GM18505 (cell line): ENCODE data around the gene S100A8.
"Not testable (repeated sequence)": the region's sequence is repeated elsewhere in the genome, so short reads cannot be mapped to it uniquely, and the experiment has no call there.

Experiments
- ATAC-seq: cut with Tn5 transposase; IDR thresholded peaks from one replicate; pipeline ENCODE4 v1.9.1; 2021; ENCODE audit not compliant: unreplicated experiment
- POLR2A ChIP-seq: IDR thresholded peaks from 4 replicates; pipeline ENCODE4 v1.6.1; 2011; ENCODE audit warnings: borderline replicate concordance; ENCODE audit not compliant: insufficient read depth, insufficient read length; ENCODE audit errors: extremely low read depth

S100A8 gene

DNA sequence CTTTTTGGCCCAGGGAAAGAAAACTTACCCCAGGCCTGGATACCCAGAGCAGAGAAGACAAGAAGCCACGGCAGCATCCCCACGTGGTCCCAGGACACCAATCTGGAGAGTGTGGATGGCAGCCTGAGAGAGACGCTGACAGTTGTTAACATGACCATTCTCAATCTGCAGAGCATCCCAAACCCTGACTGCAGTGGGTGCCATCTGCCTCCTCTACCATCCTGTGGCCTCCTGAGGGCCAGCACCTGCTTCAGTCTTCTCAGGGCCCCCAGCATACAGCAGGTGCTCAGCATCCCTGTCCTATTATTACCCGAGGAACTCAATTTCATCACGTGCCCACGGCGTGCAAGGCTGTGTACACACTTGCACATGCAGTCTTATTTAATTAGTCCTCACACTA, 43.0 kb downstream of the S100A8 start:
- no peak for ATAC-seq

DNA sequence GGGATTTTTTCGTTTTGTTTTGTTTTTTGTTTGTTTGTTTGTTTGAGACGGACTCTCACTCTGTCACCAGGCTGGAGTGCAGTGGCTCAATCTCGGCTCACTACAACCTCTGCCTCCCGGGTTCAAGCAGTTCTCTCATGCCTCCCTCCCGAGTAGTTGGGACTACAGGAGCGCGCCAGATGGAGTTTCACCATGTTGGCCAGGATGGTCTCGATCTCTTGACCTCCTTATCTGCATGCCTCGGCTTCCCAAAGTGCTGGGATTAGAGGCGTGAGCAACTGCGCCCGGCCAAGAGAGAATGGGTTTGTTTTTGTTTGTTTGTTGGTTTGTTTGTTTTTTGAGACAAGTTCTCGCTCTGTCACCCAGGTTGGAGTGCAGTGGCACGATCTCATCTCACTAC, 43.8 kb downstream of the S100A8 start:
- ATAC-seq = not testable (repeated sequence)

More for the DNA sequence above, 43.0 kb downstream of the S100A8 start:
- no peak for TF ChIP-seq POLR2A

DNA sequence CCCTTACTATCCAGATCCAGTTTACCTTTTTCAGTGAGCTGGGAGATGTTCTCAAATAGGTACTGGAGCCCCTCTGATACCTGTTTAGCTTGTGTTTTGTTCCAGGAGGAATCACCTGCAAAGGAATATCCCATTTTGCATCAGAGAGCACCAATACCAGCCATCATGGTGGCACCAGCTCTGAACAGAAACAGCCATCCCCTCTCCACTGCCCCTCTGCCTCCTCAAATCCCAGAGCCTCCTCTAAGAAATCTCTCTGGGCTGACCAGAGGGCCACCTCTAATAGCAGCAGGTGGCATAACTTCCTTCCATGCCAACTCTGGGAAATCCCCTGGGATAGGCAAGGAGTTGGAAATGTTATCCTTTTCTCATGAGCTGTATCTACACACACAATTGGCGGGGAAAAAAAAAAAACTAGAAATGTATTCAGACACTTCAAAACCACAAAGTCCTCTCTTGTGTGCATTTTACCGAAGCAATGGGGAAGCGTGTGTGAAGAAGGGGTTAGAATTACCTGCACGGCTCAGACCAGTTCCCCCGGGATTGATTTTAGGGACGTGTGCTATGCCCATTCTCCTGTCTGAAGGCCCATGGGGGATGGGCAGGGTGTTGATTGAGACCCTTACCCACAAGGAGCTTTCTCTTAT, 44.7 kb downstream of the S100A8 start:
- no peak for ATAC-seq
- TF ChIP-seq POLR2A = no peak

DNA sequence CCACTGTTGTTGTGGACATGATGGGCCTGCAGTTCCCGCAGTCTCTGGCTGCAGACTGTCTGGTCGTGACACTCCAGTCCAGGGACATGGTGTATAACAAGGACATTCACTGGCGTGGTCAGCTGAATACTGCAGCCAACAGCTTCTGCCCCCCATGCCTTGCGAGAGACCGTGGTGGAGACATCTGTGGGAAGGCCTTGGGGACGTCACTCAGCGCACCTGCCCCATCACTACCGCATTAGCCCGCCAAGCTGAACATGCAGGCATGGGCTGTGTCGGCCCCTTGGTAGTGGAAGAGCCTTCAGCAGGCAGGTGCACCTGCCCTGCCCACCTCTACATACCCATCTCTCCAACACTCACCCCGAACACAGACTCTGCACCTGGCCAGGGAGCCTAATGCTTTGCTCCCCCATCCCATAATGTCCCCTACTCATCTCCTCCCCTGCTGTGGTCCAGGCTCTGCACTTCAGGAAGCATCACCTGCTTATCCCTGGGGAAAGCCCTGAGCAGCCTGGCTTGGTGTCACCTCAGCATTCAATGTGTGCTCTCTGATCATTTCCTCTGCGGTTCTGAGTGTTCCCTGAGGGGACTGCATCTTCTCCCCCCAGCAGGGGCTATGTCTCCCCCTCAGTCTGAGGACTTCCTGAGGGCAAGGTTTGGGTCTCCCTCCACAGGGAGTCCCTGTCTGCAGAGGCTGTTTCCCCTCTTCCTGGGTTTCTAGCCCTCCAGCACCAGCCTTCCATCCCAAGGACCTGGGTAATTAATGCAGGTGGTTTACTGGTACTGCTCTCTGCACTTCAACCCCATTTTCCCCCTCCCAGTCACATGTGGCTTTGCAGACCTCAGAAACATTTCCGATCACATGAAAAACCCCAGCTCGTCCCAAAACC, 45.4 kb downstream of the S100A8 start:
- ATAC-seq = no peak
- no peak for TF ChIP-seq POLR2A

DNA sequence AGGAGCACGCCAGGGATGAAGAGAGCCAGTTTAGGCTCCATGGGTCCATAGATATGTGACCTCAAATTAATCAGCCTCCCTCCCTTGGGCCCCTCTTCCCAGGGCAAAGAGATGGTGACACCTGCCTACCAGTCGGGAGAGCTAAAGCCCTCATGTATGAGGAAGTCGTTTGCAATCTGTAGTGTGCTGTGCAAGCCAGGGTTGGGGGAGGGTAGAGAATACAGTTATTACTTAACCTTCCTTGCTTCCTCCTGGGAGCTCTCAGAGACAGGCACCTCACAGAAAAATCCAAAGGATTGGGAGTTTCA, 46.2 kb downstream of the S100A8 start:
- no peak for ATAC-seq

DNA sequence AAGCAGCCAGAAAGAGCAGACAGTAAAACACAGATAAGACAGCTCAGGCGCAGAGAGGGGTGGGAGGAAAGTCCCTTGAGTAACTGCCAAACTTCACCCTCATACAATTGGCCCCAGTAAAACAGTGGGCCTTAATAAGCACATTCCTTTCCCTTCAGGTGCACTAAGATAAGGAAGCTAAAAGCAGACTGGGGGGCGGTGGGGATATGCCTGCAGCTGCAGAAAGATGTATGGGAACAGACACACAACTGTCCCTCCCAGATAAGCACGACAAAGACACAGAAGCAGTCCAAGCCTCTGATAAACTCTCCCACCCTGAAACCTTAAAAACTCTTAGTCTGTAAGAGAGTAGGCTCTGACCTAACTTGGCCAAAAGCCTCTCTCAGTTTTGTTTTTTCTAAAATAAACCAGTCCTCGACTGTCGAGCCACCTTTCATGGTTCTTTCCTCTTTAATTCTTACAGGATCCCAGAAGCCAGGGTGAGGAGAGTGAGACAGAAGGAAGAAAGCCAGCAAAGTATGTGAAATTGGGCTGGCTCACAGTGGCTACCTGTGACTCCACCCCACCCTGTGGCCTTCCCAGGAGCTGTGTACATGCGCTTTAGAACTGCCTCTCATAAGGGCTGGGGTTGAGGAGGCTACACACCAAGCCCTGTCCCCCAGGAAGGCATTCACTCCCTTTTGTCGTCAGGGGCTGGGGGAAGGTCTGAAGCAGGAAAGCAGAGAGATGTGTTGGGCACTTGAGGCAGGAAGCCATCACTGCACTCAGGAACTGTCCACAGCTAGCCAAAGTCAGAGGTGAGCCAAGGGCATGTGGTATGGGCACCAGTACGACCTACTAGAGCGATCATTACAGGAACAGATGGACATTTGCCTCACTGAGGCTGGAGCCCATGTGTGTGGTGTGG, 46.8 kb downstream of the S100A8 start:
- no peak for TF ChIP-seq POLR2A

More for the DNA sequence above, 46.2 kb downstream of the S100A8 start:
- no peak for TF ChIP-seq POLR2A

DNA sequence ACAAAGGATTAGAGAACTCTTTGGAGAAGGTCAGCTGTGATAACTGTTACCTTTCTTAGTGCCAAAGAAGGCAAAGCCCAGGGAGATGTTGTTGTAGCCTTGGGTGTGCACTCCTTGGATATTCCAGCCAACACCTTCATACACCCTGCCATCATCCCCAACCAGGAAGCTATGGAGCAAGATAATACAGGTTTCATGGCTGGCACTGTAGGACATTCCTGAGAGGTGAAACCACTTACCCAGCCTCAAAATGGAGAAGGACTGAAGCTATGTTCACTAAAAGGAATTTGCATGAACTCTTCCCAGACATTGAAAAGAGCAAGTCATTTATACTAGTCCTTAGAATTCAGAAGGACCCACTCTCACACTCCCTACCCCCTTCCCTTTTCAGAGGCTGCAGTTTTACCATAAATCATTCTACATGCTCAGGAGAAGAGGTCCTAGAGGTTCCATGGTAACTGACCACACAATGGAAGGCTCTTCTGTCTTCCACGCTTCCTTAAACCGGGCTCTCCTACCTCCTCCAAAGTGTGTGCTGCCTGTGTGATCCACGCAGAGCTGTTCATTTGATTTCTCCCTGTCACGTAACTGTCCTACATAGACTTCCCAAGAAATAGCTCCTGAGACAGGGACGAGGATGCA, 47.7 kb downstream of the S100A8 start:
- no peak for ATAC-seq
- no peak for TF ChIP-seq POLR2A

More for the DNA sequence above, 46.8 kb downstream of the S100A8 start:
- no peak for ATAC-seq

DNA sequence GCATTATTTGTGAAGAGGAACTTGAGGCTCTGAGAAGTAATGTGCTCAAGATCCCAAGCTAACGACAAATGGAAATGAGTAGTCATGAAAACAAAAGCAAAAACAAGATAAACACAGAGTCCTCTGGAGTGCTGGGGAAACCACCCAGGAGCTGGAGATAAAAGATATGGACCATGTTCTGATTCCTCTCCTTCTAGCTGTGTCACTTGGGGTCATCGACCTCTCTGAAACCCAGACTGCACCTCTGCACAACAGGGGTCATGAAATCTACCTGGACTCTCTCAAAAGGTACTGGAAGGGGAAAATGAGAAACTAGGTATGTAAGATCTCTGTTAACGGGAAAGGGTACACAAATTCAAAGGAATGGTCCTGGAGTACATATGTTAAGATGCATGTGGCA, 48.7 kb downstream of the S100A8 start:
- ATAC-seq = no peak

DNA sequence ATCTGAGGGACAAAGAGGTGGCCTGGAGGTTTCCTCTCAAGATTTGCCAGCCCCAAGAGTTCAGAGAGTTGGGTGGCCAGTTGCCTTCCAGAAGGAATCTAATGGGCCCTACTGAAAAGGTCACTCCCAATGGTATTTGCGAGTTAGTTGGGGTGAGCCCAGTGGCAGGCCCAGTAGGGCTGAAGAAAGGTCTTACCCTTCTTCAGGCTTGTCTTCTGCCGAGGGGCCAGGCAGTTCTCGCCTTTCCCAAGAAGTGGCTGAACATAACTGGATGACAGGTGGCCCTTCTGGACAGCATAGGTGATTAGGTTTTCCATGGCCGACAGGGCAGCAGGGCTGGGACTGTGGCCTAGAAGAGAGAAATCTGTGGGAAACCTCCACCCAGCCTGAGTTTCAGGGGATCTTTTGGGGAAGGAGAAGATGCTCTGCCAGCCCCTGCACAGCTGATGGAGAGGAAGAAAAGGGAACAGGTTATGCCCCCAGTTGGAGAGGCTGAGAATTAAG, 49.4 kb downstream of the S100A8 start:
- no peak for ATAC-seq
- TF ChIP-seq POLR2A = no peak

More for the DNA sequence above, 48.7 kb downstream of the S100A8 start:
- TF ChIP-seq POLR2A = no peak

DNA sequence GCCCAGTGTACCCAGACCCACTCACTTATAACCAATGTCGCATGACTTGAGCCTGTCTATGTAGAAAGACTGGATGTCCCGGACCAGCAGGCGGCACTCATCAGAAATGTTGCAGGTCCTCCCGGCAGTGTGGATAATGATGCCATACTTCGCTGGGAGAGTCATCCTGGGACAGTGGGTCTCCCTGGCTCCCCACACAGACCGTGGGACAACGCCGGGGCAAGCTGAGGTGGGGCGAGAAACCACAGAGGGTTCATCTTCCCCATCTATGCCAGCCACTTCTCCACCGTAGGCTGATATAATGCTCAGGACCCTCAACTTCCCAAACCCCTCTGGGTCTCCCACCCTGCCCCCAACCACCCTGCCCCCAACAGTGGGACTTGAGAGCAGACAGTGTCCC, 50.5 kb downstream of the S100A8 start:
- TF ChIP-seq POLR2A = no peak
- ATAC-seq = no peak
